OCI-LY7 (cell line): ENCODE results near the gene VANGL1.

ENCODE experiments used
- EZH2phosphoT487 ChIP-seq: fragments of 200-600 bp; sonication (generic); IDR thresholded peaks from 2 replicates; pipeline ENCODE4 v1.6.1; 2018; ENCODE audit warnings: low read depth, borderline replicate concordance, mild to moderate bottlenecking, mixed run types, antibody characterized with exemption, low read length, moderate library complexity, mixed read lengths
- TF ChIP-seq, protein P1 (sequence below): fragments of 200-600 bp; sonication (generic); conservative IDR thresholded peaks from 2 replicates; pipeline ENCODE4 v1.5.1; 2014; ENCODE audit warnings: mild to moderate bottlenecking, antibody characterized with exemption, low read length, moderate library complexity, mixed read lengths

DNA sequence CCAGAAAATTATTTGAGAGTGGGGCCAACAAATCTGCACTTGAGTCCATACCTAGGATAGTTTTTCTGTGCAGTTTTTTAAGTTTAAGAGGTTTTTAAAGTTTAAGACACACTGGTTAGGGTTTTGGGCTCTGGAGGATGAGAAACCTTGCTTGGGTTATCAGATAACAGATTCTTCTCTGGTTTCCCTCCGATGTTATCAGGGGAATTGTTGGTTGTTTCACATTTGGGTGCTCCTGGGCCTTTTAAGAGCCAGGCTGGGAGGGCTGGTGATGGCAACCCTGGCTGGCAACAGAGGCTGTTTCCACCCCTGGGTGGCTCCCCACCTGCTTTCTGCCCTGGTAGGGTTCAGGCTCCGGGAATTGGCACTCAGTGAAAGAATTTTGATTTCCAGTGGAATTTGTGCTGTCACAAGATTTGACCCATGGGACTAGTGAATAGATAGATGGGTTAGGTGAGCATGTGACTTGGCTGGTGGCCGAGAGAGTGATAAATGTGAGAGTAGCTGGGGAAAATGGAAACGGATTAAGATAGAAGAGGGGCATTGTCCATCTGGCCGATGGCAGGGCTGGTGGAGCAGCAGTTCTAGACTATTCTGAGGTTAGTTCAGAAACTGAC, 14.8 kb downstream of the VANGL1 start:
- TF ChIP-seq, protein P1, sequence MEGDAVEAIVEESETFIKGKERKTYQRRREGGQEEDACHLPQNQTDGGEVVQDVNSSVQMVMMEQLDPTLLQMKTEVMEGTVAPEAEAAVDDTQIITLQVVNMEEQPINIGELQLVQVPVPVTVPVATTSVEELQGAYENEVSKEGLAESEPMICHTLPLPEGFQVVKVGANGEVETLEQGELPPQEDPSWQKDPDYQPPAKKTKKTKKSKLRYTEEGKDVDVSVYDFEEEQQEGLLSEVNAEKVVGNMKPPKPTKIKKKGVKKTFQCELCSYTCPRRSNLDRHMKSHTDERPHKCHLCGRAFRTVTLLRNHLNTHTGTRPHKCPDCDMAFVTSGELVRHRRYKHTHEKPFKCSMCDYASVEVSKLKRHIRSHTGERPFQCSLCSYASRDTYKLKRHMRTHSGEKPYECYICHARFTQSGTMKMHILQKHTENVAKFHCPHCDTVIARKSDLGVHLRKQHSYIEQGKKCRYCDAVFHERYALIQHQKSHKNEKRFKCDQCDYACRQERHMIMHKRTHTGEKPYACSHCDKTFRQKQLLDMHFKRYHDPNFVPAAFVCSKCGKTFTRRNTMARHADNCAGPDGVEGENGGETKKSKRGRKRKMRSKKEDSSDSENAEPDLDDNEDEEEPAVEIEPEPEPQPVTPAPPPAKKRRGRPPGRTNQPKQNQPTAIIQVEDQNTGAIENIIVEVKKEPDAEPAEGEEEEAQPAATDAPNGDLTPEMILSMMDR, result no peak
- TF ChIP-seq EZH2phosphoT487, result no peak
